ENCODE results near the gene MIPOL1. TPM values are rescaled to one million over a fixed set of nuclear protein-coding genes. Genes with fewer than 3 reads are reported as not detected.

MIPOL1 gene
- total and polyA plus RNA-seq, 2 of the 4 experiments (the other 2 are of a cell fraction), result 2.7 to 5.9 TPM

GRCh38 chr14:37601865-37602264 is 404.1 kb downstream of the MIPOL1 start:
- Histone ChIP-seq H2BK5ac (ENCODE audit: low read depth, low read length, poor library complexity, severe bottlenecking) (no peak overlapping the region), H3K27ac (ENCODE audit: insufficient read depth, low read length) (no peak overlapping the region), H2BK120ac (ENCODE audit: low read depth, low read length) (no peak overlapping the region), H3K18ac (ENCODE audit: low read depth, low read length) (no peak overlapping the region), H3K14ac (replicated peaks; ENCODE audit: low read depth, low read length) (no peak overlapping the region), H3K23ac (ENCODE audit: low read depth, low read length) (no peak overlapping the region), H3K4me3 (ENCODE audit: insufficient read depth, low read depth, low read length) (no peak overlapping the region), H4K20me1 (ENCODE audit: insufficient read depth, low read length) (no peaks in the 10 kb centered on the region), H4K8ac (ENCODE audit: low read depth in 2 of 2, low read length in 2 of 2) (no peak overlapping the region), H3K9ac (ENCODE audit: low read depth, low read length) (no peak overlapping the region), H3K56ac (ENCODE audit: extremely low read depth, insufficient read depth, low read length) (no peak overlapping the region), H4K5ac (ENCODE audit: low read depth, low read length) (no peak overlapping the region), H2AK9ac (replicated peaks; ENCODE audit: low read depth, low read length, poor library complexity) (no peak overlapping the region), H3K9me1 (ENCODE audit: insufficient read depth, low read length) (0 out of 2 replicates have a peak, but pooled peaks cover 2% of the 10 kb centered on the region), H3K4me1 (ENCODE audit: control insufficient read depth, insufficient read depth, low read length) (peaks cover 2% of the 10 kb centered on the region; the same call in 1 of the 2 replicates), H3K27me3 (ENCODE audit: control insufficient read depth, insufficient read depth, low read length) (peaks cover 98% of the 10 kb centered on the region), H3K9me3 (ENCODE audit: control insufficient read depth, insufficient read depth, low read length) (peaks cover 27% of the 10 kb centered on the region), H2BK15ac (ENCODE audit: low read depth, low read length) (no peak overlapping the region), H2BK20ac (ENCODE audit: low read depth, low read length) (no peak overlapping the region), H2AK5ac (ENCODE audit: low read depth, low read length) (no peak overlapping the region), H3K79me1 (ENCODE audit: low read depth in 1 of 2, low read length in 2 of 2) (no peaks in the 10 kb centered on the region), H2AFZ (replicated peaks; ENCODE audit: low read length, poor library complexity) (no peak overlapping the region), H4K91ac (ENCODE audit: insufficient read depth, low read depth, low read length) (no peak overlapping the region), H3K4me2 (ENCODE audit: low read depth, low read length) (no peak overlapping the region), H3K4ac (ENCODE audit: low read depth, low read length) (no peak overlapping the region), H3K36me3 (ENCODE audit: control insufficient read depth, insufficient read depth, low read length) (no peaks in the 10 kb centered on the region)
- intact Hi-C loops (cut with micrococcal nuclease), result no loop called here
- ChIA-PET POLR2A (ENCODE audit: unreplicated experiment) (no interaction called here), CTCF (no interaction called here)
- ATAC-seq (ENCODE audit: low read depth) (no peak), DNase-seq (no peak)
- WGBS, 2 experiments (ENCODE audit: extremely low coverage in 2 of 2, insufficient read length in 1 of 2), result no CpG with 5 or more reads among the region's 22 CpGs
- dilution Hi-C loops (cut with HindIII; ENCODE audit: low sequenced_read_pairs, unreplicated experiment), result no loop called here
- TF ChIP-seq ELK1 (IDR thresholded peaks at IDR 0.05; ENCODE audit: borderline replicate concordance, low read depth, low read length) (no peak), CEBPB (IDR thresholded peaks at IDR 0.05; ENCODE audit: low read depth, low read length) (no peak), RCOR1 (IDR thresholded peaks at IDR 0.05; ENCODE audit: insufficient replicate concordance, low read length) (no peak), USF2 (IDR thresholded peaks at IDR 0.05; ENCODE audit: low read depth, low read length) (no peak), RFX5 (IDR thresholded peaks at IDR 0.05; ENCODE audit: low read depth, low read length) (no peak), MAFK (IDR thresholded peaks at IDR 0.05; ENCODE audit: low read depth, low read length) (no peak), CHD1 (IDR thresholded peaks at IDR 0.05; ENCODE audit: low read depth, low read length) (no peak), RAD21 (IDR thresholded peaks at IDR 0.05; ENCODE audit: low read length) (no peak), SMC3 (IDR thresholded peaks at IDR 0.05; ENCODE audit: low read depth, low read length) (no peak), NFE2L2 (IDR thresholded peaks at IDR 0.05; ENCODE audit: low read depth, low read length) (no peak), POLR2A (IDR thresholded peaks at IDR 0.05; ENCODE audit: low read depth, low read length) (no peak), FOS (IDR thresholded peaks at IDR 0.05; ENCODE audit: low read depth, low read length) (no peak), BHLHE40 (IDR thresholded peaks at IDR 0.05; ENCODE audit: low read depth, low read length) (no peak), CTCF (conservative IDR thresholded peaks at IDR 0.05; ENCODE audit: low read depth, low read length) (no peak), MXI1 (IDR thresholded peaks at IDR 0.05; ENCODE audit: borderline replicate concordance, low read depth, low read length) (no peak), MAZ (IDR thresholded peaks at IDR 0.05; ENCODE audit: borderline replicate concordance, low read depth, low read length) (no peak)
- no TSS peak for BruUV-seq (replicated peaks)
- in situ Hi-C loops (cut with MboI; ENCODE audit: low sequenced_read_pairs), result no loop called here
